ENCODE results near the gene ZNF536. TPM values are rescaled to one million over a fixed set of nuclear protein-coding genes. Genes with fewer than 3 reads are reported as not detected.

ZNF536 gene
- total RNA-seq, 1 donor from 2014 or later = 0.43 TPM

- Histone ChIP-seq H3K4me2 (ENCODE audit: low read length) (no peak overlapping the region), H3K9ac (ENCODE audit: low read length) (no peak overlapping the region), H3K36me3 (ENCODE audit: insufficient read depth, low read length) (no peaks in the 10 kb centered on the region), H3K79me2 (ENCODE audit: insufficient read depth, low read length) (no peaks in the 10 kb centered on the region), H3K27ac (ENCODE audit: low read depth, low read length) (no peak overlapping the region), H3K4me1 (ENCODE audit: insufficient read depth, low read length) (no peaks in the 10 kb centered on the region), H3K9me3 (ENCODE audit: insufficient read depth, low read depth, low read length) (no peaks in the 10 kb centered on the region), H4K20me1 (ENCODE audit: insufficient read depth, low read length) (no peaks in the 10 kb centered on the region), H2AFZ (ENCODE audit: low read depth, low read length) (no peak overlapping the region), H3K4me3 (ENCODE audit: insufficient read depth, low read depth, low read length) (no peak overlapping the region), H3K27me3 (ENCODE audit: insufficient read depth, low read length) (no peaks in the 10 kb centered on the region)
- DNase-seq (ENCODE audit: low read depth) (no peak), FAIRE-seq (no peak)
- TF ChIP-seq EZH2 (IDR thresholded peaks at IDR 0.05; ENCODE audit: insufficient read depth, low read length) (no peak), CTCF (IDR thresholded peaks at IDR 0.05; ENCODE audit: insufficient read depth, low read depth, low read length) (no peak)
- H3K27me3 Mint-ChIP-seq (ENCODE audit: low read depth, unreplicated experiment) = peaks cover 35% of the 10 kb centered on the region
- no peak overlapping the region for H3K27ac Mint-ChIP-seq (ENCODE audit: unreplicated experiment)
- H3K4me3 Mint-ChIP-seq (ENCODE audit: unreplicated experiment) = no peak overlapping the region
- no peaks in the 10 kb centered on the region for H3K4me1 Mint-ChIP-seq (ENCODE audit: low read depth, unreplicated experiment)
- no peaks in the 10 kb centered on the region for H3K36me3 Mint-ChIP-seq (ENCODE audit: low read depth, unreplicated experiment)
- peaks cover 7% of the 10 kb centered on the region for H3K9me3 Mint-ChIP-seq (ENCODE audit: unreplicated experiment)
Observed at GRCh38 chr19:30566681-30567420, 194.7 kb downstream of the ZNF536 start.

- H3K27me3 Mint-ChIP-seq (ENCODE audit: low read depth, unreplicated experiment) = peaks cover 35% of the 10 kb centered on the region
- H4K20me1 ChIP-seq (ENCODE audit: insufficient read depth, low read length) = no peaks in the 10 kb centered on the region
- no peaks in the 10 kb centered on the region for H3K36me3 Mint-ChIP-seq (ENCODE audit: low read depth, unreplicated experiment)
- no peaks in the 10 kb centered on the region for H3K36me3 ChIP-seq (ENCODE audit: insufficient read depth, low read length)
- H3K4me3 Mint-ChIP-seq (ENCODE audit: unreplicated experiment) = no peak overlapping the region
- H3K9me3 ChIP-seq (ENCODE audit: insufficient read depth, low read depth, low read length) = no peaks in the 10 kb centered on the region
- no peaks in the 10 kb centered on the region for H3K4me1 Mint-ChIP-seq (ENCODE audit: low read depth, unreplicated experiment)
- no peak overlapping the region for H3K9ac ChIP-seq (ENCODE audit: low read length)
- no peaks in the 10 kb centered on the region for H3K27me3 ChIP-seq (ENCODE audit: insufficient read depth, low read length)
- no peak overlapping the region for H3K4me2 ChIP-seq (ENCODE audit: low read length)
- H3K27ac ChIP-seq (ENCODE audit: low read depth, low read length) = no peak overlapping the region
- H3K4me1 ChIP-seq (ENCODE audit: insufficient read depth, low read length) = no peaks in the 10 kb centered on the region
- H3K4me3 ChIP-seq (ENCODE audit: insufficient read depth, low read depth, low read length) = no peak overlapping the region
- H3K27ac Mint-ChIP-seq (ENCODE audit: unreplicated experiment) = no peak overlapping the region
- no peak for DNase-seq (ENCODE audit: low read depth)
- FAIRE-seq = no peak
- no peak overlapping the region for H2AFZ ChIP-seq (ENCODE audit: low read depth, low read length)
- peaks cover 7% of the 10 kb centered on the region for H3K9me3 Mint-ChIP-seq (ENCODE audit: unreplicated experiment)
- no peak for TF ChIP-seq EZH2 (IDR thresholded peaks at IDR 0.05; ENCODE audit: insufficient read depth, low read length)
- TF ChIP-seq CTCF (IDR thresholded peaks at IDR 0.05; ENCODE audit: insufficient read depth, low read depth, low read length) = no peak
- H3K79me2 ChIP-seq (ENCODE audit: insufficient read depth, low read length) = no peaks in the 10 kb centered on the region
Observed at GRCh38 chr19:30567536-30568232, 195.5 kb downstream of the ZNF536 start.

GRCh38 chr19:30570194-30570593, 198.0 kb downstream of the ZNF536 start:
- H3K27me3 Mint-ChIP-seq (ENCODE audit: low read depth, unreplicated experiment) = peaks cover 18% of the 10 kb centered on the region
- FAIRE-seq (no peak), DNase-seq (ENCODE audit: low read depth) (no peak)
- no peak overlapping the region for H3K4me2 ChIP-seq (ENCODE audit: low read length)
- no peaks in the 10 kb centered on the region for H3K36me3 ChIP-seq (ENCODE audit: insufficient read depth, low read length)
- H3K79me2 ChIP-seq (ENCODE audit: insufficient read depth, low read length) = no peaks in the 10 kb centered on the region
- H3K27ac Mint-ChIP-seq (ENCODE audit: unreplicated experiment) = no peak overlapping the region
- no peak overlapping the region for H3K9ac ChIP-seq (ENCODE audit: low read length)
- TF ChIP-seq CTCF (IDR thresholded peaks at IDR 0.05; ENCODE audit: insufficient read depth, low read depth, low read length) = no peak
- TF ChIP-seq EZH2 (IDR thresholded peaks at IDR 0.05; ENCODE audit: insufficient read depth, low read length) = no peak
- H3K4me1 ChIP-seq (ENCODE audit: insufficient read depth, low read length) = no peaks in the 10 kb centered on the region
- H4K20me1 ChIP-seq (ENCODE audit: insufficient read depth, low read length) = no peaks in the 10 kb centered on the region
- no peak overlapping the region for H3K27ac ChIP-seq (ENCODE audit: low read depth, low read length)
- H3K9me3 Mint-ChIP-seq (ENCODE audit: unreplicated experiment) = peaks cover 4% of the 10 kb centered on the region
- H3K4me3 ChIP-seq (ENCODE audit: insufficient read depth, low read depth, low read length) = no peak overlapping the region
- H3K4me3 Mint-ChIP-seq (ENCODE audit: unreplicated experiment) = no peak overlapping the region
- H2AFZ ChIP-seq (ENCODE audit: low read depth, low read length) = no peak overlapping the region
- H3K27me3 ChIP-seq (ENCODE audit: insufficient read depth, low read length) = no peaks in the 10 kb centered on the region
- H3K36me3 Mint-ChIP-seq (ENCODE audit: low read depth, unreplicated experiment) = no peaks in the 10 kb centered on the region
- no peaks in the 10 kb centered on the region for H3K9me3 ChIP-seq (ENCODE audit: insufficient read depth, low read depth, low read length)
- no peaks in the 10 kb centered on the region for H3K4me1 Mint-ChIP-seq (ENCODE audit: low read depth, unreplicated experiment)

Measured in astrocyte (in vitro differentiated cells and primary cell).